IPS DF 4.7 (cell line): Measurements from ENCODE around the gene CNFN.
"Not testable (repeated sequence)": the region's sequence is repeated elsewhere in the genome, so short reads cannot be mapped to it uniquely, and the experiment has no call there.

Experiments used
- DNase-seq: peaks from one replicate; pipeline ENCODE4 v3.0.0-alpha.2; 2013; ENCODE audit warnings: low spot score; ENCODE audit errors: extremely low read depth

CNFN gene

DNA sequence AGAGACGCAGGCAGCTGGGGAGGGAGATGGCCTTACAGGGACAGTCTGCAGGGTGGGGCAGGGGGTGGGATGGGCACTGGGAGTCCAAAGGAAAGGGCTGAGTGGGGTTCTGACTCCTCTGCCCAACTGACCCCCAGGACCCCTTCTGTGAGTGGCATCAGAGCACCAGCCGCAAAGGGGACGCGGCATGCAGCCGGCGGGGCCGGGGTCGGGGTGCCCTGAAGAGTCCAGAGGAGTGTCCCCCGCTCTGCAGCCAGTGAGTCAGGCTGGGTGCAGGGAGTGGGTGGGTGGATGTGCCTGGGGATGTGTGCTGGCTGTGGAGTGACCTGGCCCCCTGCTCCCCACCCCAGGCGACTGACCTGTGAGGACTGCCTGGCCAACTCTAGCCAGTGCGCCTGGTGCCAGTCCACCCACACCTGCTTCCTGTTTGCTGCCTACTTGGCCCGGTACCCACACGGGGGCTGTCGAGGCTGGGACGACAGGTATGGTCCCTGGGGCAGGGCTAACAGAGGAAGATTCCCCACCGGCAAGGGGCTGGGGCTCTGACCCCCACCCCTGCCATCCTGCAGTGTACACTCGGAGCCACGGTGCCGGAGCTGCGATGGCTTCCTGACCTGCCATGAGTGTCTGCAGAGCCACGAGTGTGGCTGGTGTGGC lies 38.9 kb downstream of the CNFN start:
- no peak for DNase-seq

- no peak for DNase-seq
Observed at GRCh38 chr19:42350417-42350816, 39.7 kb downstream of the CNFN start.

GRCh38 chr19:42349378-42350107 lies 40.6 kb downstream of the CNFN start:
- no peak for DNase-seq

DNA sequence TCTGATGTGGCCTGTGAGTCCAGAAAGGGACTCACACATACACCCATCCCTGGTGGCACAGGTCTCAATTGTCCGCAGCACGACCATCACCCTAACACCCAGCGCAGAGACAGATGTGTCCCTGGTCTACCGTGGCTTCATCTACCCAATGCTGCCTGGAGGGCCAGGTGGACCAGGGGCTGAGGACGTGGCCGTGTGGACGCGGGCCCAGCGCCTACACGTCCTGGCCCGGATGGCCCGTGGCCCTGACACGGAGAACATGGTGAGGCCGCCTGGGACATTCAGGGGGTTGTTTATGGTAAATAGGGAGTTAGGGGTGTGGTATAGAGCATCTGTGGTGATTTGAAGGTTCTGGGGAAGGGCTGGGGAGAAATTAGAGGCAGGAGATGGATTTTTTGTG lies 41.9 kb downstream of the CNFN start:
- no peak for DNase-seq

- no peak for DNase-seq
Observed at GRCh38 chr19:42345191-42345812, 44.8 kb downstream of the CNFN start.

DNA sequence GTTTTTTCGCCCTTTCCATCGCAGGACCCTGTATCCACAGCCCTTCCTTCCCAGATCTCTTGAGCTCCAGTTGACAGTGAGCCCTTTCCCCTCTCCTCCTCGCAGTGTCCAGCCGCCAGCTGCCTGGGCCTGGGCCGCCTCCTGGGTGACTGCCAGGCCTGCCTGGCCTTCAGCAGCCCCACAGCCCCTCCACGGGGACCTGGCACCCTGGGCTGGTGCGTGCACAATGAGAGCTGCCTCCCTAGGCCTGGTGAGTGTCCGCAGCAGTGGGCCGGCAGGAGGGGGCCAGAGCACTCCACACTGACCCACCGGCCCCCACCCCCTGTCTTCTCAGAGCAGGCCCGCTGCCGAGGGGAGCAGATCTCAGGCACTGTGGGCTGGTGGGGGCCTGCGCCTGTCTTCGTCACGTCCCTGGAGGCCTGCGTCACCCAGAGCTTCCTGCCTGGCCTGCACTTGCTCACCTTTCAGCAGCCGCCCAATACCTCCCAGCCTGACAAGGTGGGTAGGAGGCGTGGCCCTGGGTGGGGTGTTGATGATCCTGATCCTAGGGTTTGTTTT lies 45.7 kb downstream of the CNFN start:
- DNase-seq = no peak

DNA sequence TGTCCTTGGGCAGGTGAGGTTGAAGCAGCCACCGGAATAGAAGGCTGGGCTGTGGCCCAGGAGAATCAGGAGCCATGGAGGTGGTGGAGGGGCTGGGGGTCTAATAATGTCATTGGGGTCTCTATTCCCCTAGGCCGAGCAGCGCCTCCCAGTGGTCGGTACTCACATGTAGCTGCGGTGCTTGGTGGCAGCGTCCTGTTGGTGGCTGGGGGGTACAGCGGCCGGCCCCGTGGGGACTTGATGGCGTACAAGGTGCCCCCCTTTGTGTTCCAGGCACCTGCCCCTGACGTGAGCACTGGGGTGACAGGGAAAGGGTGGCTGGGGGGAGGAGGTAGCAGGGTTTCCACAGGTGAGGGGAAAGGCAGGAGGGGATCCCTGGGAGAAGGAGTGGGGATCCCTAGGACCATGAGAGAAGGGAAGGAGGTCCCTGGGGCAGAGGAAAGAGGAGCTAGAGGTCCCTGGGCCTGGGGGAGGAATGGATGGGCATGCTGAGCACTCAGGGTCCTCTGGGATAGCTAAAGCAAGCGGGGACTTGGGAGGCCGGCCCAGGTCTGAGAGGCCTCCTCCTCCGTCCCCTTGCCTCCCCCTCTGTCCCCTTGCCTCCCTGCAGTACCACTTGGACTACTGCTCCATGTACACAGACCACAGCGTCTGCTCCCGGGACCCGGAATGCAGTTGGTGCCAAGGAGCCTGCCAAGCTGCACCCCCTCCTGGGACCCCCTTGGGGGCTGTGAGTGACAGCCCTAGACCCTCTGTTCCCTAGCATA lies 46.6 kb downstream of the CNFN start:
- DNase-seq = no peak

DNA sequence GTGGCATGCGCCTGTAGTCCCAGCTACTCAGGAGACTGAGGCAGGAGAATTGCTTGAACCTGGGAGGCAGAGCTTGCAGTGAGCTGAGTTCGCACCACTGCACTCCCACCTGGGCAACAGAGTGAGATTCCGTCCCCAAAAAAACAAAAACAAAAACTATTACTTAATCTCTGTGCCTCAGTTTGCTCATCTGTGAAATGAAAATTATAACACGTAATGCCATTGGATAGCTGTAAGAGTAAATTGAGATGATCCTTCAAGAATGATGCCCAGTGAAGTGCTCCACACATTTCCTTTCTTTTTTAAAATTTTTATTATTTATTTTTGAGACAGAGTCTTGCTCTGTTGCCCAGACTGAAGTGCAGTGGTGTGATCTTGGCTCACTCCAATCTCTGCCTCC lies 50.2 kb downstream of the CNFN start:
- not testable (repeated sequence) for DNase-seq

DNA sequence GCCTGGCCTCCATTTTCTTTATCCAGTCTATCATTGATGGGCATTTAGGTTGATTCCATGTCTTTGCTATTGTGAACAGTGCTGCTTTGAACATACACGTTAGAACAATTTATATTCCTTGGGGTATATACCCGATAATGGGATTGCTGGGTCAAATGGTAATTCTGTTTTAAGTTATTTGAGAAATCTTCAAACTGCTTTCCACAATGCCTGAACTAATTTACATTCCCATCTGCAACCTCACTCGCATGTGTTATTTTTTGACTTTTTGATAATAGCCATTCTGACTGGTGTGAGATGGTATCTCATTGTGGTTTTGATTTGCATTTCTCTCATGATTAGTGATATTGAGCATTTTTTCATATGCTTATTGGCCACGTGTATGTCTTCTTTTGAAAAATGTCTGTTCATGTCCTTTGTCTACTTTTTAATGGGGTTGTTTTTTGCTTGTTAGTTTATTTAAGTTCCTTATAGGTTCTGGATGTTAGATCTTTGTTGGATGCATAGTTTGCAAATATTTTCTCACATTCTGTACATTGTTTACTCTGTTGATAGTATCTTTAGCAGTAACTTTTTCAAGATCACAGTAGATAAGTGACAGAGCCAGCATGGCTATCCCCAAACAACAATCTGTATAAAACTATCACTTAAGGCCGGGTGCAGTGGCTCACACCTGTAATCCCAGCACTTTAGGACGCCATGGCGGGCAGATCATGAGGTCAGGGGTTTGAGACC lies 50.8 kb downstream of the CNFN start:
- DNase-seq = not testable (repeated sequence)
